G401 (cell line): Measurements from ENCODE around the gene THBS4. TPM values are rescaled to one million over a fixed set of nuclear protein-coding genes. Genes with fewer than 3 reads are reported as not detected.

Experiments
- DNase-seq: peaks from one replicate; pipeline ENCODE4 v3.0.0-alpha.2; 2015; ENCODE audit warnings: low spot score
- in situ Hi-C: cut with HindIII; loops from 2 replicates; pipeline ENCODE4 v1.10.0; 2016; ENCODE audit warnings: low sequenced_read_pairs, mixed read lengths
- total RNA-seq: library from RNA; depleted of rRNA; stranded (reverse); fragments of >200 nt; shearing (Covaris generic); gene quantifications from 2 replicates; pipeline ENCODE4 v1.2.3, GENCODE V29; 2014; rRNA removed

Gene THBS4
- total RNA-seq = 1.9 and 5.2 TPM in 2 replicates

- DNase-seq = no peak
- in situ Hi-C loops = no loop called here
These were observed at the start of gene THBS4 for GRCh38 chr5:80034962-80035821. Gene THBS4, plus strand, starts transcription at chr5:80035348. Its CDS starts 190 bp downstream, at chr5:80035538.

- DNase-seq = no peak
- in situ Hi-C loops = no loop called here
These were observed 48.9 kb upstream of the THBS4 start for GRCh38 chr5:79986260-79986659.

GRCh38 chr5:79990205-79990597 is 44.9 kb upstream of the THBS4 start:
- DNase-seq = peak; percentile 5
- in situ Hi-C loops = no loop called here

- DNase-seq = peak; percentile 90
- in situ Hi-C loops = no loop called here
These were observed 44.3 kb upstream of the THBS4 start, which contains the start of gene MTX3 for GRCh38 chr5:79990598-79991507. Gene MTX3, minus strand, starts transcription at chr5:79991262. Its CDS starts 24 bp downstream, at chr5:79991238.

GRCh38 chr5:79992891-79993657 is 42.1 kb upstream of the THBS4 start:
- in situ Hi-C loops = no loop called here
- DNase-seq = no peak

- no peak for DNase-seq
- in situ Hi-C loops = no loop called here
These were observed 35.4 kb upstream of the THBS4 start for GRCh38 chr5:79999722-80000121.

- DNase-seq = no peak
- in situ Hi-C loops = no loop called here
These were observed 32.5 kb upstream of the THBS4 start for GRCh38 chr5:80002677-80003076.

- in situ Hi-C loops = no loop called here
- DNase-seq = no peak
These were observed 26.0 kb upstream of the THBS4 start for GRCh38 chr5:80008995-80009765.

- in situ Hi-C loops = no loop called here
- DNase-seq = no peak
These were observed 24.3 kb upstream of the THBS4 start for GRCh38 chr5:80010754-80011392.

GRCh38 chr5:80025069-80025468 is 10.1 kb upstream of the THBS4 start:
- in situ Hi-C loops = no loop called here
- DNase-seq = no peak

GRCh38 chr5:80026841-80027240 is 8.3 kb upstream of the THBS4 start:
- in situ Hi-C loops = no loop called here
- no peak for DNase-seq

GRCh38 chr5:80031109-80031508 is 4.0 kb upstream of the THBS4 start:
- in situ Hi-C loops = no loop called here
- DNase-seq = no peak

- DNase-seq = no peak
- in situ Hi-C loops = no loop called here
These were observed 1.6 kb upstream of the THBS4 start for GRCh38 chr5:80033513-80033912.

- no peak for DNase-seq
- in situ Hi-C loops = no loop called here
These were observed 589 bp upstream of the THBS4 start for GRCh38 chr5:80034559-80034958.

- DNase-seq = no peak
- in situ Hi-C loops = no loop called here
These were observed 691 bp downstream of the THBS4 start for GRCh38 chr5:80035839-80036238.

GRCh38 chr5:80036615-80037014 is 1.5 kb downstream of the THBS4 start:
- no peak for DNase-seq
- in situ Hi-C loops = no loop called here

- no peak for DNase-seq
These were observed 2.2 kb downstream of the THBS4 start for GRCh38 chr5:80037366-80037765.

GRCh38 chr5:80039650-80040049 is 4.5 kb downstream of the THBS4 start:
- no peak for DNase-seq
- in situ Hi-C loops = no loop called here

More at GRCh38 chr5:80037366-80037765, 2.2 kb downstream of the THBS4 start:
- in situ Hi-C loops = no loop called here
